Uterus (tissue), 2 donors: Measurements from ENCODE around the gene TSC2.

Source experiments
- POLR2A ChIP-seq, 2 donors: fragments of 450-650 bp; IDR thresholded peaks; one replicate each; pipeline ENCODE4 v1.6.1; 2016; ENCODE audit warnings: antibody characterized with exemption in 2 of 2, mild to moderate bottlenecking in 1 of 2, moderate library complexity in 1 of 2
- TF ChIP-seq, protein P1 (sequence below), 4 experiments: fragments of 200-600 bp in 2 of 4; fragments of 450-650 bp in 2 of 4; sonication (generic) in 2 of 4; IDR thresholded peaks; one replicate each; pipeline ENCODE4 v1.5.1; 2016 to 2019; ENCODE audit warnings: antibody characterized with exemption in 4 of 4, mild to moderate bottlenecking in 2 of 4, moderate library complexity in 1 of 4

DNA sequence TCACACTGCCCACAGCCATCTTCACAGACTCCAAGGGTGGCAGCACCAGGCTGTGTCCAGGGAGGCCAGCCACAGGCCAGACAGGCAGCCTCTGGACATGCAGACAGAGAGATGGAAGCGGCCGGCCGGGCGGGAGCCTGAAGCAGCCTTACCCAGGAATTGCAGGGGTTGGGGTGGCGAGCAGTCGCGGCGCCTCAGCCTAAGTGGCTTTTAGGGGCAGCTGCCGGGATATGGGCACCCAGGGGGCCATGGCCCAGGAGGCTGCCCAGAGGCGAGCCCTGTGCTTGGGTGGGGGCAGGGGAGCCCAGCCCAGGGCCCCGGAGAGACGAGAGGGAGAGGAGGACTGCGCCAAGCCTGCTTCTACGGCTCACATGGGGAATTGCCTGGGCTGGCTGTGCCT is 22.5 kb upstream of the TSC2 start:
- TF ChIP-seq, protein P1, sequence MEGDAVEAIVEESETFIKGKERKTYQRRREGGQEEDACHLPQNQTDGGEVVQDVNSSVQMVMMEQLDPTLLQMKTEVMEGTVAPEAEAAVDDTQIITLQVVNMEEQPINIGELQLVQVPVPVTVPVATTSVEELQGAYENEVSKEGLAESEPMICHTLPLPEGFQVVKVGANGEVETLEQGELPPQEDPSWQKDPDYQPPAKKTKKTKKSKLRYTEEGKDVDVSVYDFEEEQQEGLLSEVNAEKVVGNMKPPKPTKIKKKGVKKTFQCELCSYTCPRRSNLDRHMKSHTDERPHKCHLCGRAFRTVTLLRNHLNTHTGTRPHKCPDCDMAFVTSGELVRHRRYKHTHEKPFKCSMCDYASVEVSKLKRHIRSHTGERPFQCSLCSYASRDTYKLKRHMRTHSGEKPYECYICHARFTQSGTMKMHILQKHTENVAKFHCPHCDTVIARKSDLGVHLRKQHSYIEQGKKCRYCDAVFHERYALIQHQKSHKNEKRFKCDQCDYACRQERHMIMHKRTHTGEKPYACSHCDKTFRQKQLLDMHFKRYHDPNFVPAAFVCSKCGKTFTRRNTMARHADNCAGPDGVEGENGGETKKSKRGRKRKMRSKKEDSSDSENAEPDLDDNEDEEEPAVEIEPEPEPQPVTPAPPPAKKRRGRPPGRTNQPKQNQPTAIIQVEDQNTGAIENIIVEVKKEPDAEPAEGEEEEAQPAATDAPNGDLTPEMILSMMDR (IDR thresholded peaks at IDR 0.05) = no peak
- no peak for TF ChIP-seq POLR2A (IDR thresholded peaks at IDR 0.05)
